ENCODE data around the gene SKI. TPM values are rescaled to one million over a fixed set of nuclear protein-coding genes. Genes with fewer than 3 reads are reported as not detected.
A peak's percentile ranks its signal among the peaks of the same experiment; 100 is the strongest.

The SKI gene
- total RNA-seq, 1 experiment from 2014 or later, result 89.5 TPM

DNA sequence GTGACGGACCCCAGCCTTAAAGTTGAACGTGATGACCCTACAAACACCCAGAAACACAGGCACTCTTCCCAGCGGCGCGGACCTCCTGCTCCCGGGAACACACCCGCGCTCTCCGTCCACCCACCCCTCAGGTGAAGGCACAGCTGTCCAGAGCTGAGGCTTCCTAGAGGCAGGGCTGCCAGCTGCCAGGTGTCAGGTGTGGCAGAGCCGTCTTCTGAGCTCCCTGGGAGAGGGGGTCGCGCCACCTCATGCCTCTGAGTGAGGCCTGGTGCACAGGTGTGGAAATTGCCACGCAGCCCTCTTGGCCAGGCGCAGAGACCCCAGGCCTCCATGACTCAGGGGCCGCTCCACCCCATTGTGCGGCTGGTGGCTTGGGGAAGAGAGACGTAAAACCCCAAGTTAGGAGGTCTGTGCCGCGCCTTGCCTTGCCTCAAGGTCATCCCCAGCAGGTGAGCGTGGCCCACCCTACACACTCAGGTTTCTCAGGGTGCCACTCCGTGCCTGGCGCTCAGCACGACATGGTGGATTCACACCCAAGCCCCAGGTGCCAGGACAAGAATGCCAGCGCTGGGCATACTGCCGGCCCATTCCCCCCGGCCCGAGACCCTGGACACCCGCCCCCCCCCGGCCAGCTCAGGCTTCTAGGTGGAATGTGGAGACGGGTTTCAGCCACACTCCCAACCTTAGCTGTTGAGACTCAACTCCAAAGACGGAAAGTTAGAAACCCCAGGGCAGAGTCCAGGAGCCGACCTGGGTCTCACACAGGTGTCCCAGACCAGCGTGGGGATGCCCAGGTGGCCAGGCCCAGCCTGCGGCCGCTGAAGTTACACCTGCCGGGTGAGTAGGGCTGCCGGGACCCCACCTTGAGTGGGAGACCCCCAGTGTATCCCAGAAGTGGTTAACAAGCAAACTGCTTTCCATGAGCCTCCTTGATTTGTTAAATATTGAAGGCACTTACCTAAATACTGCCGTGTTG, 42.0 kb upstream of the SKI start:
- peaks cover 1% of the 10 kb centered on the region; the same call in 1 of the 2 replicates for H3K27me3 Mint-ChIP-seq (ENCODE audit: low read depth)
- H3K18ac ChIP-seq (ENCODE audit: insufficient read length, low read depth, low read length), result no peak overlapping the region
- no peaks in the 10 kb centered on the region for H3K9me3 ChIP-seq (ENCODE audit: control insufficient read depth, low read depth, low read length)
- no peak overlapping the region for H2AK5ac ChIP-seq (ENCODE audit: insufficient read length, low read length)
- H3K27me3 ChIP-seq (ENCODE audit: insufficient read depth, low read length), result no peaks in the 10 kb centered on the region
- H4K8ac ChIP-seq (replicated peaks; ENCODE audit: insufficient read length, low read depth, low read length), result no peak overlapping the region
- no peak overlapping the region for H4K91ac ChIP-seq (ENCODE audit: insufficient read length, low read depth, low read length)
- H3K23me2 ChIP-seq (ENCODE audit: insufficient read length, low read depth, low read length, poor library complexity, severe bottlenecking), result no peaks in the 10 kb centered on the region
- no peak overlapping the region for H3K56ac ChIP-seq (ENCODE audit: insufficient read length, low read depth, low read length)
- H3K4me2 ChIP-seq (ENCODE audit: insufficient read depth, insufficient read length, low read length), result no peak overlapping the region
- H3K79me1 ChIP-seq (ENCODE audit: insufficient read depth, low read depth, low read length, poor library complexity, severe bottlenecking), result no peaks in the 10 kb centered on the region
- no peak overlapping the region for H4K5ac ChIP-seq (ENCODE audit: insufficient read length, low read depth, low read length)
- peak overlapping the region in 1 of 3 experiments; percentile 61; a peak in 1 of 7 replicates for H3K27ac Mint-ChIP-seq
- H3K9ac ChIP-seq (ENCODE audit: extremely low read depth, insufficient read length, low read length), result no peak overlapping the region
- no peak overlapping the region for H2AFZ ChIP-seq (ENCODE audit: low read length)
- H3K27ac ChIP-seq (ENCODE audit: insufficient read length, low read depth, low read length), result no peak overlapping the region
- peaks cover 11 to 34% (median 30%) of the 10 kb centered on the region in 3 experiments; a peak in 6 of 7 replicates for H3K36me3 Mint-ChIP-seq (ENCODE audit: insufficient read depth in 1 of 3, low read depth in 3 of 3)
- H2BK5ac ChIP-seq (ENCODE audit: insufficient read length, low read length), result no peak overlapping the region
- no peak overlapping the region for H2BK120ac ChIP-seq (ENCODE audit: low read depth, low read length, poor library complexity, severe bottlenecking)
- no peak overlapping the region for H3K23ac ChIP-seq (ENCODE audit: insufficient read length, low read depth, low read length)
- no peaks in the 10 kb centered on the region for H3K79me2 ChIP-seq (ENCODE audit: insufficient read depth, low read length)
- no peak overlapping the region for H3K4me3 Mint-ChIP-seq
- H3K4me1 Mint-ChIP-seq, result peaks cover 6 to 8% of the 10 kb centered on the region in 2 experiments; a peak in 3 of 4 replicates
- no peaks in the 10 kb centered on the region for H3K4me1 ChIP-seq (ENCODE audit: insufficient read depth, low read length)
- no CpG with 5 or more reads among the region's 38 CpGs for WGBS (ENCODE audit: extremely low coverage, insufficient read length, low lambda C conversion rate)
- TF ChIP-seq, protein P1, sequence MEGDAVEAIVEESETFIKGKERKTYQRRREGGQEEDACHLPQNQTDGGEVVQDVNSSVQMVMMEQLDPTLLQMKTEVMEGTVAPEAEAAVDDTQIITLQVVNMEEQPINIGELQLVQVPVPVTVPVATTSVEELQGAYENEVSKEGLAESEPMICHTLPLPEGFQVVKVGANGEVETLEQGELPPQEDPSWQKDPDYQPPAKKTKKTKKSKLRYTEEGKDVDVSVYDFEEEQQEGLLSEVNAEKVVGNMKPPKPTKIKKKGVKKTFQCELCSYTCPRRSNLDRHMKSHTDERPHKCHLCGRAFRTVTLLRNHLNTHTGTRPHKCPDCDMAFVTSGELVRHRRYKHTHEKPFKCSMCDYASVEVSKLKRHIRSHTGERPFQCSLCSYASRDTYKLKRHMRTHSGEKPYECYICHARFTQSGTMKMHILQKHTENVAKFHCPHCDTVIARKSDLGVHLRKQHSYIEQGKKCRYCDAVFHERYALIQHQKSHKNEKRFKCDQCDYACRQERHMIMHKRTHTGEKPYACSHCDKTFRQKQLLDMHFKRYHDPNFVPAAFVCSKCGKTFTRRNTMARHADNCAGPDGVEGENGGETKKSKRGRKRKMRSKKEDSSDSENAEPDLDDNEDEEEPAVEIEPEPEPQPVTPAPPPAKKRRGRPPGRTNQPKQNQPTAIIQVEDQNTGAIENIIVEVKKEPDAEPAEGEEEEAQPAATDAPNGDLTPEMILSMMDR (conservative IDR thresholded peaks at IDR 0.05), result no peak
- H3K4ac ChIP-seq (ENCODE audit: low read depth, low read length), result no peak overlapping the region
- H2BK12ac ChIP-seq (ENCODE audit: insufficient read length, low read depth, low read length), result no peak overlapping the region
- H3K14ac ChIP-seq (ENCODE audit: insufficient read depth, low read length), result no peak overlapping the region
- no peak for DNase-seq
- no peaks in the 10 kb centered on the region for H4K20me1 ChIP-seq (ENCODE audit: control insufficient read depth, insufficient read depth, insufficient read length)
- H3T11ph ChIP-seq (ENCODE audit: low read length), result no peak overlapping the region
- no peak overlapping the region for H2BK20ac ChIP-seq (ENCODE audit: low read depth, low read length, poor library complexity, severe bottlenecking)
- H3K9me3 Mint-ChIP-seq, result no peaks in the 10 kb centered on the region
- no peak overlapping the region for H2BK15ac ChIP-seq (ENCODE audit: low read depth, low read length)
